Osteocyte (in vitro differentiated cells): ENCODE results near the gene TMEM253. TPM values are rescaled to one million over a fixed set of nuclear protein-coding genes. Genes with fewer than 3 reads are reported as not detected.

Experiments used
- DNase-seq: peaks from one replicate; pipeline ENCODE4 v3.0.0; 2021; ENCODE audit warnings: mixed read lengths; ENCODE audit not compliant: unreplicated experiment; ENCODE audit errors: extremely low spot score
- H3K27ac Mint-ChIP-seq: one replicate; pipeline ENCODE4 v1.8.0; 2021; ENCODE audit warnings: mild to moderate bottlenecking, mixed read lengths; ENCODE audit not compliant: unreplicated experiment
- H3K27me3 Mint-ChIP-seq: one replicate; pipeline ENCODE4 v1.8.0; 2021; ENCODE audit warnings: mixed read lengths; ENCODE audit not compliant: unreplicated experiment
- H3K36me3 Mint-ChIP-seq: one replicate; pipeline ENCODE4 v1.8.0; 2021; ENCODE audit warnings: mixed read lengths; ENCODE audit not compliant: unreplicated experiment
- H3K4me1 Mint-ChIP-seq: one replicate; pipeline ENCODE4 v1.8.0; 2021; ENCODE audit warnings: mixed read lengths; ENCODE audit not compliant: unreplicated experiment
- H3K4me3 Mint-ChIP-seq: one replicate; pipeline ENCODE4 v1.8.0; 2021; ENCODE audit warnings: mild to moderate bottlenecking, moderate library complexity, mixed read lengths; ENCODE audit not compliant: unreplicated experiment
- H3K9me3 Mint-ChIP-seq: one replicate; pipeline ENCODE4 v1.8.0; 2021; ENCODE audit warnings: mixed read lengths; ENCODE audit not compliant: unreplicated experiment
- CTCF ChIP-seq: fragments of 200-600 bp; sonication (generic); IDR thresholded peaks from 2 replicates; pipeline ENCODE4 v1.5.0; 2021; ENCODE audit warnings: antibody characterized with exemption, mild to moderate bottlenecking, moderate library complexity
- total RNA-seq: library from RNA; stranded (reverse); gene quantifications from 2 replicates; pipeline ENCODE4 v1.2.1, GENCODE V29; 2021

TMEM253 gene
- total RNA-seq, 1 donor from 2014 or later: 1.2 TPM

- Mint-ChIP-seq H3K27ac (peak overlapping the region; percentile 83), H3K9me3 (no peaks in the 10 kb centered on the region), H3K36me3 (no peaks in the 10 kb centered on the region), H3K27me3 (no peaks in the 10 kb centered on the region), H3K4me1 (peaks cover 42% of the 10 kb centered on the region), H3K4me3 (peak overlapping the region; percentile 72)
- no peak for DNase-seq
- no peak for TF ChIP-seq CTCF
These were observed 3.2 kb upstream of the TMEM253 start for GRCh38 chr14:21097636-21098075.

DNA sequence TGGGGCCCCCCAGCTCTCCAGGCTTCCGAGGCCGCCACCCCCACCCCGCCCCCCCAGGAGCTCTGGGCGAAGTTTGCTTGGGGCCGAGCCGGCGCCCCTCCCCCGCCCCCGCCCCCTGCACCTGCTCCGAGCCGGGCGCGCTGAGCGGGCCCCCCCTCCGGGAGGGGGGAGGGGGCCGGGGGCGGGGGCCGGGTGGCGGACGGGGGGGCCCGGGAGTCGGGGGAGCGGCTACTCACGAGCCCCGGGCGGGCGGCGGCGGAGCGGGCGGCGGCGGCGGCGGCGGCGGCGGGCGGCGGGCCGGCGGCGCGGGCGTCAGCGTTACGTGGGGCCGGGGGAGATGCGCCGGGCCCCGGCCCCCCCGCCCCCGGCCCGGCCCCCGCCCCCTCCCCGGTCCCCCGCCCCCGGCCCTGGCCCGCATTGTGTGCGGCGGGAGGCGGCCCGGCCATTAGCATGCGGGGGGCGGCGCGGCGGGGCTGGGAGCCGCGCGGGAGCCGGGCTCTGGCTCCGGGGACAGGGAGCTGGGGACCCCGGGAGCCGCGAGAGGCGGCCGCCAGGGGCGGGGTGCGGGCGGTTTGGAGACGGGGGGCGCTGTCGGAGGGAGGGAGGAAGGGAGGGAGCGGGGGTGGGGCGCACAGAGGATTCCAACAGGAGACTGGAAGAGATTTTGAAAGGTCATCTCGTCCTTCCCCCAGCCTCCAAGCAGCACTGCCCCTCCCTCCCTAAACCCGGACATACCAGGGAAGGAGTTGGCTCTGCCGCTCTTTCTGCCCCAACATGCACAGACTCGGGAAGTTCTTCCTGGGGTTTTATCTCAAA lies 2.6 kb upstream of the TMEM253 start, which contains the start of gene ZNF219:
TSS of gene ZNF219 (minus strand) at position 580 of the 816 bp plus-strand sequence. CDS start 5,064 bp downstream, outside the sequence.
- H3K36me3 Mint-ChIP-seq: no peaks in the 10 kb centered on the region
- no peaks in the 10 kb centered on the region for H3K9me3 Mint-ChIP-seq
- TF ChIP-seq CTCF: peak; percentile 14
- H3K27ac Mint-ChIP-seq: peak within 1 kb of the TSS; percentile 83
- H3K4me1 Mint-ChIP-seq: peaks cover 46% of the 10 kb centered on the region
- H3K4me3 Mint-ChIP-seq: peak within 1 kb of the TSS; percentile 76
- DNase-seq: no peak
- H3K27me3 Mint-ChIP-seq: no peaks in the 10 kb centered on the region

DNA sequence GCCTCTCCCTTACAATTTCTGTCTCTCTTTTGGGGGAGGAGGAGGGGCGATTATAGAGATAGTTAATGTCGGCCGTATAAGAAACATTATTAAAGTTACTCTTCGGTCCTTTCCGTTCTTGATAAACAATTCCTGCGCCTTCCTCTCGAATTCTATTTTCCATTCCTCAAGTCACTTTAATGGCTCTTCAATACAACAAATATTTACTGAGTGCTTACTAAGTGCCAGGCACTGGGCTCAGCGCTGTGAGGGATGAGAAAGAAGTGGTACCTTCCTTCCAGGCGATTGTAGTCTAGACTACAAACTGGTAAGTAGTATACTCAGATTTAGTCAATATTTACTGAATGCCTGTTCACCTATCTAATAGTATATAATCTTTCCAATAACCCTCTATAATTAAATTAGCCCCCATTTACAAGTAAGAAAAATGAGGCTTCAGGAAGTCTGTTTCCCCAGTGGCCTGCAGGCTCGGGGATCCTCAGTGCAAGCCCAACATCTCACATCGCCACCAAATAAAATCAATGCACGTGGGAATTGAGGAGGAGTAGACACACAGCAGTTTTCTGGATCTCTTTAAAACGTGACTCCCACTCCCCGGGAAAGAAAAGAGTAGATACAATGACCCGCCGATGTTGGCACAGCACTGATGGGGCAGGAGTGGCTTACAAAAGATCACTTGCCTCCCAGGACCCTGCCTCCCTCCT lies 1.8 kb upstream of the TMEM253 start:
- H3K27ac Mint-ChIP-seq: peak overlapping the region; percentile 57
- peak overlapping the region; percentile 76 for H3K4me3 Mint-ChIP-seq
- no peaks in the 10 kb centered on the region for H3K9me3 Mint-ChIP-seq
- no peak for TF ChIP-seq CTCF
- no peaks in the 10 kb centered on the region for H3K27me3 Mint-ChIP-seq
- peaks cover 43% of the 10 kb centered on the region for H3K4me1 Mint-ChIP-seq
- DNase-seq: no peak
- no peaks in the 10 kb centered on the region for H3K36me3 Mint-ChIP-seq

GRCh38 chr14:21099596-21099985 lies 1.3 kb upstream of the TMEM253 start:
- H3K9me3 Mint-ChIP-seq: no peaks in the 10 kb centered on the region
- peak overlapping the region; percentile 76 for H3K4me3 Mint-ChIP-seq
- no peak for TF ChIP-seq CTCF
- no peaks in the 10 kb centered on the region for H3K36me3 Mint-ChIP-seq
- peak overlapping the region; percentile 57 for H3K27ac Mint-ChIP-seq
- DNase-seq: no peak
- no peaks in the 10 kb centered on the region for H3K27me3 Mint-ChIP-seq
- H3K4me1 Mint-ChIP-seq: peaks cover 41% of the 10 kb centered on the region
